Trophoblast cell (in vitro differentiated cells and primary cell): ENCODE results near the gene RIOK3.

Experiments used
- DNase-seq, 2 donors: peaks; one replicate each; pipeline ENCODE4 v3.0.0-alpha.2; 2016
- H2AFZ ChIP-seq: 2 replicates; pipeline ENCODE4 v1.6.1; 2013; ENCODE audit warnings: low read length, moderate library complexity, mild to moderate bottlenecking; ENCODE audit not compliant: insufficient read depth, poor library complexity
- H2AK5ac ChIP-seq: 2 replicates; pipeline ENCODE4 v1.6.1; 2013; ENCODE audit warnings: mild to moderate bottlenecking, low read length
- H2BK120ac ChIP-seq: 2 replicates; pipeline ENCODE4 v1.6.1; 2013; ENCODE audit warnings: low read length, mild to moderate bottlenecking, moderate library complexity; ENCODE audit not compliant: insufficient read depth, poor library complexity
- H2BK12ac ChIP-seq: 2 replicates; pipeline ENCODE4 v1.6.1; 2013; ENCODE audit warnings: mild to moderate bottlenecking, low read length, moderate library complexity
- H2BK5ac ChIP-seq: 2 replicates; pipeline ENCODE4 v1.6.1; 2013; ENCODE audit warnings: low read length, low read depth, moderate library complexity, mild to moderate bottlenecking; ENCODE audit not compliant: poor library complexity
- H3K14ac ChIP-seq: 2 replicates; pipeline ENCODE4 v1.6.1; 2013; ENCODE audit warnings: mild to moderate bottlenecking, low read length
- H3K18ac ChIP-seq: 2 replicates; pipeline ENCODE4 v1.6.1; 2013; ENCODE audit warnings: mild to moderate bottlenecking, low read length
- H3K23ac ChIP-seq: 2 replicates; pipeline ENCODE4 v1.6.1; 2013; ENCODE audit warnings: low read length
- H3K27ac ChIP-seq: 2 replicates; pipeline ENCODE4 v1.5.1; 2013; ENCODE audit warnings: low read depth, mild to moderate bottlenecking, inconsistent platforms, low read length, moderate library complexity
- H3K27me3 ChIP-seq: 2 replicates; pipeline ENCODE4 v1.6.1; 2013; ENCODE audit warnings: inconsistent platforms, mild to moderate bottlenecking, low read length, moderate library complexity; ENCODE audit not compliant: insufficient read depth
- H3K36me3 ChIP-seq, 2 experiments: 1 replicate in 1 of 2; 2 replicates in 1 of 2; pipeline ENCODE4 v1.6.1; 2013; ENCODE audit warnings: low read length in 2 of 2, mild to moderate bottlenecking in 2 of 2, moderate library complexity in 1 of 2; ENCODE audit not compliant: insufficient read depth in 2 of 2, control insufficient read depth in 1 of 2
- H3K4ac ChIP-seq: 2 replicates; pipeline ENCODE4 v1.6.1; 2013; ENCODE audit warnings: low read depth, mild to moderate bottlenecking, low read length, moderate library complexity
- H3K4me1 ChIP-seq, 2 experiments: 1 replicate in 1 of 2; 2 replicates in 1 of 2; pipeline ENCODE4 v1.6.1; 2013; ENCODE audit warnings: low read length in 2 of 2, mild to moderate bottlenecking in 2 of 2, moderate library complexity in 1 of 2; ENCODE audit not compliant: insufficient read depth in 2 of 2, control insufficient read depth in 1 of 2
- H3K4me2 ChIP-seq: 2 replicates; pipeline ENCODE4 v1.6.1; 2013; ENCODE audit warnings: inconsistent platforms, mild to moderate bottlenecking, low read length, moderate library complexity
- H3K4me3 ChIP-seq: 2 replicates; pipeline ENCODE4 v1.5.1; 2013; ENCODE audit warnings: mild to moderate bottlenecking, low read depth, low read length, inconsistent platforms
- H3K79me1 ChIP-seq: one replicate; pipeline ENCODE4 v1.6.1; 2013; ENCODE audit warnings: low read length
- H3K79me2 ChIP-seq: 2 replicates; pipeline ENCODE4 v1.6.1; 2013; ENCODE audit warnings: low read length, mild to moderate bottlenecking; ENCODE audit not compliant: control insufficient read depth, insufficient read depth, poor library complexity
- H3K9ac ChIP-seq: 2 replicates; pipeline ENCODE4 v1.6.1; 2013; ENCODE audit warnings: mild to moderate bottlenecking, low read length
- H3K9me3 ChIP-seq: 2 replicates; pipeline ENCODE4 v1.6.1; 2013; ENCODE audit warnings: low read depth, mild to moderate bottlenecking, control low read depth, inconsistent platforms, low read length; ENCODE audit not compliant: insufficient read depth
- H4K12ac ChIP-seq: 2 replicates; pipeline ENCODE4 v1.6.1; 2013; ENCODE audit warnings: low read depth, mild to moderate bottlenecking, low read length, moderate library complexity
- H4K8ac ChIP-seq: 2 replicates; pipeline ENCODE4 v1.6.1; 2013; ENCODE audit warnings: low read depth, mild to moderate bottlenecking, low read length, moderate library complexity
- H4K91ac ChIP-seq: one replicate; pipeline ENCODE4 v1.6.1; 2013; ENCODE audit warnings: low read depth, mild to moderate bottlenecking, low read length, moderate library complexity
- WGBS: extraction: QIAGEN DNeasy Blood & Tissue Kit; methylation state at CpG from one replicate; pipeline ENCODE4 v1.1.7; 2013; ENCODE audit warnings: missing lambda C conversion rate; ENCODE audit not compliant: insufficient read length, insufficient coverage; ENCODE audit errors: extremely low coverage; 5-methylcytosine and 5-hydroxymethylcytosine counted together

The RIOK3 gene

DNA sequence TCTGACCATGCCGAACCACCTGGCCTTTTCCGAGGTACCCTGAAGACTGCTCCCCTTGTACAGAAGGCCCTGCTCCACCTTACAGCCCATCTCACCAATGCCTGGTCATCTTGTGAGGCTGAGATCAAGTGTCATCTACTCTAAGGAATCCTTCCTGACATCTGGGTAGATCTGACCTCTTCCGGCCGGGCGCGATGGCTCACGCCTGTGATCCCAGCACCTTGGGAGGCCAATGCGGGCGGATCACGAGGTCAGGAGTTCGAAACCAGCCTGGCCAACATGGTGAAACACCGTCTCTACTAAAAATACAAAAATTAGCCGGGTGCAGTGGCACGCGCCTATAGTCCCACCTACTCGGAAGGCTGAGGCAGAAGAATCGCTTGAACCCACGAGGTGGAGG is 2.1 kb upstream of the RIOK3 start:
- Histone ChIP-seq H3K4me3 (no peak overlapping the region), H3K4me1 (no peaks in the 10 kb centered on the region), H3K14ac (no peak overlapping the region), H3K79me2 (peaks cover 6% of the 10 kb centered on the region), H3K4ac (no peak overlapping the region), H2BK120ac (no peak overlapping the region), H3K36me3 (peaks cover 0 to 3% of the 10 kb centered on the region in 2 experiments), H3K9me3 (no peaks in the 10 kb centered on the region), H3K4me2 (no peak overlapping the region), H2BK12ac (no peak overlapping the region), H3K18ac (no peak overlapping the region), H3K27me3 (no peaks in the 10 kb centered on the region), H4K91ac (no peak overlapping the region), H2AFZ (no peak overlapping the region), H3K23ac (no peak overlapping the region), H3K27ac (no peak overlapping the region), H3K79me1 (peaks cover 6% of the 10 kb centered on the region), H4K8ac (peak overlapping the region; percentile 34), H2BK5ac (no peak overlapping the region), H4K12ac (no peak overlapping the region), H3K9ac (no peak overlapping the region), H2AK5ac (no peak overlapping the region)
- no peak for DNase-seq
- no CpG with 5 or more reads among the region's 18 CpGs for WGBS

DNA sequence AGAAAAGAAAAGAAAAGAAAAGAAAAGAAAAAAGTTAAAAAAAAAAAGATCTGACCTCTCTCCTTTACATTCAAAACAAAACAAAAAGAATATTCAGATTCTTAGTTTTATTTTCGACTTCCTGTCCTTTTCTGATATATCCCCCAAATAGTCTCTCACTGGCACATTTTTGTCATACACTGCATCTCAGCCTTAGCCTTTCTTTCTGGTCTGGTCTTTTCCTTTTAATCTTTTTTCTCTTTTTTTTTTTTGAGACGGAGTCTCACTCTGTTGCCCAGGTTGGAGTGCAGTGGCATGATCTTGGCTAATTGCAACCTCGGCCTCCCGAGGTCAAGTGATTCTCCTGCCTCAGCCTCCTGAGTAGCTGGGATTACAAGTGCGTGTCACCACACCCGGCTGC is 1.6 kb upstream of the RIOK3 start:
- H4K91ac ChIP-seq, result no peak overlapping the region
- no peak overlapping the region for H3K23ac ChIP-seq
- H3K14ac ChIP-seq, result no peak overlapping the region
- H2BK5ac ChIP-seq, result no peak overlapping the region
- H2BK120ac ChIP-seq, result no peak overlapping the region
- peaks cover 0 to 3% of the 10 kb centered on the region in 2 experiments for H3K36me3 ChIP-seq
- no peak overlapping the region for H3K27ac ChIP-seq
- peaks cover 6% of the 10 kb centered on the region for H3K79me2 ChIP-seq
- H3K4me3 ChIP-seq, result no peak overlapping the region
- peaks cover 6% of the 10 kb centered on the region for H3K79me1 ChIP-seq
- no CpG with 5 or more reads among the region's 6 CpGs for WGBS
- DNase-seq, result no peak
- no peak overlapping the region for H2AFZ ChIP-seq
- no peaks in the 10 kb centered on the region for H3K27me3 ChIP-seq
- no peak overlapping the region for H2AK5ac ChIP-seq
- H3K4ac ChIP-seq, result no peak overlapping the region
- no peaks in the 10 kb centered on the region for H3K9me3 ChIP-seq
- no peak overlapping the region for H2BK12ac ChIP-seq
- H4K12ac ChIP-seq, result no peak overlapping the region
- H3K4me1 ChIP-seq, result no peaks in the 10 kb centered on the region
- H3K9ac ChIP-seq, result no peak overlapping the region
- H4K8ac ChIP-seq, result no peak overlapping the region
- H3K18ac ChIP-seq, result no peak overlapping the region
- no peak overlapping the region for H3K4me2 ChIP-seq

DNA sequence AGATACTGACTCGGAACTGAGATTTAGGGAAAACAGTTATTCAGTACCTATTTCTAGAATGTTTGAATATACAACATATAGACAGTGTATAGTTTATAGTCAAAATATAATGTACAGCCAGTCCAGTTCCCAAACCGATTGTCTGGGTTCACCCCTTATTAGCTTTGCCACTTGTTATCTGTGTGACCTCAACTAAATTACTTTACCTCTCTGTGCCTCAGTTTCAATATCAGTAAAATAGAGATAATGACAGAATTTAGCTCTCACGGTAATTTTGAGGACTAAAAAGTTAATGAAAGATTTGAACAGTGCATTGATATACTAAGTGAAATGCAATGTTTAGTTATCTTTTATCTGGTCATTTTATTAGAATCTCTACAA is 750 bp upstream of the RIOK3 start:
- H3K14ac ChIP-seq, result no peak overlapping the region
- no peak overlapping the region for H4K91ac ChIP-seq
- peaks cover 6% of the 10 kb centered on the region for H3K79me2 ChIP-seq
- H3K79me1 ChIP-seq, result peaks cover 6% of the 10 kb centered on the region
- H2BK5ac ChIP-seq, result no peak overlapping the region
- no peak overlapping the region for H2AK5ac ChIP-seq
- no CpG with 5 or more reads among the region's 3 CpGs for WGBS
- H3K9me3 ChIP-seq, result no peaks in the 10 kb centered on the region
- no peak overlapping the region for H2BK12ac ChIP-seq
- H3K18ac ChIP-seq, result no peak overlapping the region
- DNase-seq, result no peak
- H2AFZ ChIP-seq, result no peak overlapping the region
- H3K4me2 ChIP-seq, result peak overlapping the region; percentile 80
- H3K9ac ChIP-seq, result no peak overlapping the region
- H3K36me3 ChIP-seq, result peaks cover 0 to 3% of the 10 kb centered on the region in 2 experiments
- H3K4ac ChIP-seq, result no peak overlapping the region
- no peak overlapping the region for H4K8ac ChIP-seq
- H4K12ac ChIP-seq, result no peak overlapping the region
- H3K27ac ChIP-seq, result no peak overlapping the region
- H3K4me1 ChIP-seq, result no peaks in the 10 kb centered on the region
- no peak overlapping the region for H2BK120ac ChIP-seq
- H3K27me3 ChIP-seq, result no peaks in the 10 kb centered on the region
- no peak overlapping the region for H3K23ac ChIP-seq
- no peak overlapping the region for H3K4me3 ChIP-seq

DNA sequence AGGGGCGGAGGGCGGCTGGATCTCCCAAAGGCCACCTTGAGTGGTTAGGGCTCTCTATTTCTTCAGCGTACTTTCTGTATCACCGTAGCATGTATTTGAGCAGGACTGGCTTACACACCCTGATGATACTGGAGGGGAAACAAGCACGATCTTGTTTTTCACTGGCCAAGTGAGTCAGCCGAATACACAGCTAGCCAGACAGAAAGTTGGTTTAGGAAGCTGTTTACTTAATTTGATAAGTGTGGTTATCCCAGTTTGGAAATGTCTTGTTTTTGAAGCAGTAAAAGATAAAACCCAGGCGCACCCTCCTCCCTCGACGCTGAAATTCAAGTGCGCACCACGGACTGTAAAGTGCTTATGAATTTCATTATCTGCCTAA is 582 bp downstream of the RIOK3 start:
- H3K79me1 ChIP-seq, result peaks cover 6% of the 10 kb centered on the region
- H3K4me3 ChIP-seq, result peak overlapping the region; percentile 97
- peaks cover 6% of the 10 kb centered on the region for H3K79me2 ChIP-seq
- H2BK12ac ChIP-seq, result no peak overlapping the region
- H3K4me1 ChIP-seq, result no peaks in the 10 kb centered on the region
- H3K9ac ChIP-seq, result peak overlapping the region; percentile 80
- no peak overlapping the region for H3K27ac ChIP-seq
- WGBS, result no CpG with 5 or more reads among the region's 11 CpGs
- H3K27me3 ChIP-seq, result no peaks in the 10 kb centered on the region
- peak overlapping the region; percentile 55 for H4K8ac ChIP-seq
- peak in 1 of 2 donors; percentile 50 for DNase-seq
- H4K12ac ChIP-seq, result peak overlapping the region; percentile 26
- H3K4me2 ChIP-seq, result peak overlapping the region; percentile 76
- peak overlapping the region; percentile 49 for H2AK5ac ChIP-seq
- H3K14ac ChIP-seq, result peak overlapping the region; percentile 22
- peaks cover 0 to 3% of the 10 kb centered on the region in 2 experiments for H3K36me3 ChIP-seq
- peak overlapping the region; percentile 56 for H4K91ac ChIP-seq
- H3K23ac ChIP-seq, result no peak overlapping the region
- no peak overlapping the region for H3K18ac ChIP-seq
- peak overlapping the region; percentile 88 for H3K4ac ChIP-seq
- H3K9me3 ChIP-seq, result no peaks in the 10 kb centered on the region
- H2AFZ ChIP-seq, result peak overlapping the region; percentile 84
- H2BK5ac ChIP-seq, result peak overlapping the region; percentile 4
- no peak overlapping the region for H2BK120ac ChIP-seq
